OCI-LY7 (cell line): ENCODE data around the gene MMS22L. TPM values are rescaled to one million over a fixed set of nuclear protein-coding genes. Genes with fewer than 3 reads are reported as not detected.

Experiments used
- BruUV-seq: library from RNA; stranded (reverse); fragments of 400-500 nt; replicated peaks from 2 replicates; lab custom pipeline; 2021; lab: Mats Ljungman, UMichigan
- CTCF ChIA-PET: fragments of 300-600 bp; sonication (Branson Sonifier 250); formaldehyde crosslinking; loops from one replicate; lab custom pipeline; 2022; ENCODE audit warnings: antibody characterized with exemption; ENCODE audit not compliant: unreplicated experiment; lab: Charles Lee
- POLR2A ChIA-PET: fragments of 300-600 bp; sonication (Branson Sonifier 250); formaldehyde crosslinking; loops from one replicate; lab custom pipeline; 2022; ENCODE audit warnings: antibody characterized with exemption; lab: Charles Lee
- DNase-seq: peaks from one replicate; pipeline ENCODE4 v3.0.0-alpha.2; 2015; ENCODE audit warnings: low spot score
- H2AFZ ChIP-seq: fragments of 200-600 bp; sonication (generic), shearing (Covaris generic); 2 replicates; pipeline ENCODE4 v1.6.1; 2014; ENCODE audit warnings: mild to moderate bottlenecking, antibody characterized with exemption, low read length, moderate library complexity
- H3K27ac ChIP-seq: fragments of 200-600 bp; sonication (generic); 2 replicates; pipeline ENCODE4 v1.5.1; 2014; ENCODE audit warnings: mixed run types, low read depth, mild to moderate bottlenecking, moderate library complexity, low read length, inconsistent platforms; ENCODE audit not compliant: poor library complexity, severe bottlenecking
- H3K36me3 ChIP-seq: fragments of 200-600 bp; sonication (generic); 2 replicates; pipeline ENCODE4 v1.6.1; 2014; ENCODE audit warnings: mild to moderate bottlenecking, antibody characterized with exemption, low read length, moderate library complexity, mixed read lengths; ENCODE audit not compliant: insufficient read depth
- H3K4me1 ChIP-seq: fragments of 200-600 bp; sonication (generic); 2 replicates; pipeline ENCODE4 v1.5.1; 2014; ENCODE audit warnings: mild to moderate bottlenecking, low read length; ENCODE audit not compliant: insufficient read depth, poor library complexity, severe bottlenecking
- H3K4me2 ChIP-seq: fragments of 200-600 bp; sonication (generic); 2 replicates; pipeline ENCODE4 v1.6.1; 2014; ENCODE audit warnings: mild to moderate bottlenecking, low read length
- H3K4me3 ChIP-seq: fragments of 200-600 bp; sonication (generic); 2 replicates; pipeline ENCODE4 v1.5.1; 2014; ENCODE audit warnings: mild to moderate bottlenecking, low read depth, low read length; ENCODE audit not compliant: poor library complexity, severe bottlenecking
- H3K79me2 ChIP-seq: fragments of 200-600 bp; sonication (generic); 2 replicates; pipeline ENCODE4 v1.6.1; 2016; ENCODE audit warnings: low read depth, mild to moderate bottlenecking, low read length, moderate library complexity, mixed read lengths; ENCODE audit not compliant: insufficient read depth
- H3K9me2 ChIP-seq: fragments of 200-600 bp; sonication (generic); 2 replicates; pipeline ENCODE4 v1.6.1; 2016; ENCODE audit warnings: mild to moderate bottlenecking, low read length, mixed read lengths; ENCODE audit not compliant: insufficient read depth
- H3K9me3 ChIP-seq: fragments of 200-600 bp; sonication (generic); 2 replicates; pipeline ENCODE4 v1.6.1; 2014; ENCODE audit warnings: mild to moderate bottlenecking, mixed run types, low read length, mixed read lengths
- H4K20me1 ChIP-seq: fragments of 200-600 bp; sonication (generic); 2 replicates; pipeline ENCODE4 v1.6.1; 2014; ENCODE audit warnings: mild to moderate bottlenecking, antibody characterized with exemption, low read length, moderate library complexity, mixed read lengths; ENCODE audit not compliant: insufficient read depth
- EZH2phosphoT487 ChIP-seq: fragments of 200-600 bp; sonication (generic); IDR thresholded peaks from 2 replicates; pipeline ENCODE4 v1.6.1; 2018; ENCODE audit warnings: low read depth, borderline replicate concordance, mild to moderate bottlenecking, mixed run types, antibody characterized with exemption, low read length, moderate library complexity, mixed read lengths
- intact Hi-C: fragments of 100-400 bp; cut with micrococcal nuclease; formaldehyde crosslinking; loops from one replicate; pipeline ENCODE4 v1.10.0; 2022; ENCODE audit not compliant: unreplicated experiment
- total RNA-seq, 2 experiments: library from RNA; depleted of rRNA in 1 of 2; stranded (reverse); fragments of >200 nt in 1 of 2; shearing (Covaris generic) in 1 of 2; gene quantifications; 2 replicates each; pipeline ENCODE4 v1.2.3, GENCODE V29; 2014 to 2022
- TF ChIP-seq, protein P1 (sequence below): fragments of 200-600 bp; sonication (generic); conservative IDR thresholded peaks from 2 replicates; pipeline ENCODE4 v1.5.1; 2014; ENCODE audit warnings: mild to moderate bottlenecking, antibody characterized with exemption, low read length, moderate library complexity, mixed read lengths

MMS22L gene
- total RNA-seq, 2 experiments from 2014 or later, result 50.2 to 62.3 TPM

DNA sequence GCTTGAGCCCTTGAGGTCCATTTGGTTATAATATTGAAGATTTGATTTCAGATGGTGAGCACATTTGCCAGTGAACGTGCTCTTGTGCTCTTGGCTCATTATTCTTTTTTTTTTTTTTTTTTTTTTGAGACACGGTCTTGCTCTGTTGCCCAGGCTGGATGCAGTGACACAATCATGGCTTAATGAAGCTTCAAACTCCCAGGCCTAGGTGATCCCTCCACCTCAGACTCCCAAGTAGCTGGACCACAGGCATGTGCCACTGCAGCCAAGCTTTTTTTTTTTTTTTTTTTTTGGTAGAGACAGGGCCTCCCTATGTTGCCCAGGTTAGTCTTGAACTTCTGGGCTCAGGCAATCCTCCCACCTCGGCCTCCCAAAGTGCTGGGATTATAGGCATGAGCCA lies 182.3 kb downstream of the MMS22L start:
- H4K20me1 ChIP-seq, result no peaks in the 10 kb centered on the region
- no peaks in the 10 kb centered on the region for H3K9me2 ChIP-seq
- no peak for DNase-seq
- no peaks in the 10 kb centered on the region for H3K9me3 ChIP-seq
- no peaks in the 10 kb centered on the region for H3K36me3 ChIP-seq
- no peak overlapping the region for H3K4me3 ChIP-seq
- H3K4me1 ChIP-seq, result no peaks in the 10 kb centered on the region
- no peaks in the 10 kb centered on the region for H3K79me2 ChIP-seq
- no TSS peak for BruUV-seq
- no peak overlapping the region for H3K4me2 ChIP-seq
- H2AFZ ChIP-seq, result no peak overlapping the region
- no peak overlapping the region for H3K27ac ChIP-seq
- CTCF ChIA-PET, result no interaction called here
- TF ChIP-seq, protein P1, sequence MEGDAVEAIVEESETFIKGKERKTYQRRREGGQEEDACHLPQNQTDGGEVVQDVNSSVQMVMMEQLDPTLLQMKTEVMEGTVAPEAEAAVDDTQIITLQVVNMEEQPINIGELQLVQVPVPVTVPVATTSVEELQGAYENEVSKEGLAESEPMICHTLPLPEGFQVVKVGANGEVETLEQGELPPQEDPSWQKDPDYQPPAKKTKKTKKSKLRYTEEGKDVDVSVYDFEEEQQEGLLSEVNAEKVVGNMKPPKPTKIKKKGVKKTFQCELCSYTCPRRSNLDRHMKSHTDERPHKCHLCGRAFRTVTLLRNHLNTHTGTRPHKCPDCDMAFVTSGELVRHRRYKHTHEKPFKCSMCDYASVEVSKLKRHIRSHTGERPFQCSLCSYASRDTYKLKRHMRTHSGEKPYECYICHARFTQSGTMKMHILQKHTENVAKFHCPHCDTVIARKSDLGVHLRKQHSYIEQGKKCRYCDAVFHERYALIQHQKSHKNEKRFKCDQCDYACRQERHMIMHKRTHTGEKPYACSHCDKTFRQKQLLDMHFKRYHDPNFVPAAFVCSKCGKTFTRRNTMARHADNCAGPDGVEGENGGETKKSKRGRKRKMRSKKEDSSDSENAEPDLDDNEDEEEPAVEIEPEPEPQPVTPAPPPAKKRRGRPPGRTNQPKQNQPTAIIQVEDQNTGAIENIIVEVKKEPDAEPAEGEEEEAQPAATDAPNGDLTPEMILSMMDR, result no peak
- no peak for TF ChIP-seq EZH2phosphoT487
- POLR2A ChIA-PET, result interaction anchor here (0.6 to 0.8 kb wide), 7 partner anchors 45 to 1004 kb away, joined by 3 to 6 read pairs (median 3); no protein-coding TSS in a partner anchor
- intact Hi-C loops, result no loop called here

DNA sequence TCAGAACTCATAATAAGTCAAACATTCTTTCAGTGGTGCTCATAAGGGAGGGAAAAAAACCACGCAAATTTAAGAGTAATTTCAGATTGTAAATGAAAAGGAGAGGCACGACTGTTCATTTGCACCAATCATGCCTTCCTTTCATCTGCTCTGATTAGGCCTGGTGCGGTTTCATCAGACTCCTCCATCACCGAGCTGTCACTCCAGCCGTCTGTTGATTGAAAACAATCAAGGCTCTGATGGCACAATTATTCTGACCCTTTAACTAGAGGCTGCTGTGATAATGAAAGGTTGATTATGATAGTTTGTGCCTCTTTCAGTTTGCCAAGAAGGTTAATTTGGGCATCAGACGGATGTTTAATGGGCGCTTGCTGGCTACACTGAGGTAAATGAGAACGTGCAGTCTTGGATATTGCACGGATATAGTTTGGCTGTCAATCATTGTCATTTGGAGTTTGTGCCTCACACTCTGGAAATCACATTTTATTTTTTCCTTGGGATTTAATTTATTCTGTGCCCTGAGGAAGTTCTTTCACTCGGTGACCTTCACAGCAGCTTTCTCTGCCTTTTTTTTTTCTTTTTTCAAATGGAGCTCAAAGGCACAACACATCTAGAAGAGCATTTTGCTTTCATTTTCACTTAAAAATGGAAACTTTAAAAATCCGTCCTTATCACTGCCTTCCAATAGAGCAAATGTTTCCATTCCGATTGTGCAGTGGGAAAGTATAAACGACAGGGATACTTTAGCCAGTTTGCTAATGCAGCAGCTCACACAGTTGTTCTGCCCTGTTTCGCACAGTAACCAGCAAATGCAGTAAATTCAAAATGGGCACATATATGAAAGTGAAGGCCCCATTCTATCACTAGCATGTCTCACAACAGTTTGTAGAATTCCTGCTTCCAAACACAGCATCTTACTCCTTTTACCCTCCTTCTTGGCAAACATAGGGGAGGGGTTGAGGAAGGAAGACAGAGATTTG lies 185.7 kb downstream of the MMS22L start:
- no peak overlapping the region for H2AFZ ChIP-seq
- DNase-seq, result no peak
- BruUV-seq, result no TSS peak
- H3K9me2 ChIP-seq, result no peaks in the 10 kb centered on the region
- H3K9me3 ChIP-seq, result no peaks in the 10 kb centered on the region
- no peak overlapping the region for H3K4me3 ChIP-seq
- ChIA-PET POLR2A (interaction anchor here (0.5 to 1.0 kb wide), 4 partner anchors 12 to 379 kb away, joined by 3 to 4 read pairs (median 3); no protein-coding TSS in a partner anchor), CTCF (no interaction called here)
- no peaks in the 10 kb centered on the region for H3K36me3 ChIP-seq
- H3K4me1 ChIP-seq, result no peaks in the 10 kb centered on the region
- intact Hi-C loops, result no loop called here
- H4K20me1 ChIP-seq, result no peaks in the 10 kb centered on the region
- no peak for TF ChIP-seq EZH2phosphoT487
- TF ChIP-seq, protein P1, result no peak
- H3K79me2 ChIP-seq, result no peaks in the 10 kb centered on the region
- no peak overlapping the region for H3K4me2 ChIP-seq
- H3K27ac ChIP-seq, result no peak overlapping the region
